Measurements from ENCODE around the gene PKNOX2. TPM values are rescaled to one million over a fixed set of nuclear protein-coding genes. Genes with fewer than 3 reads are reported as not detected.

PKNOX2 gene
- total RNA-seq, 1 donor from 2014 or later: 39.9 TPM

- no peak for DNase-seq (ENCODE audit: low spot score, unreplicated experiment)
- no peaks in the 10 kb centered on the region for H3K9me3 Mint-ChIP-seq (ENCODE audit: low read depth)
- H3K36me3 Mint-ChIP-seq (ENCODE audit: insufficient read depth): no peaks in the 10 kb centered on the region
- no peak overlapping the region for H3K27ac Mint-ChIP-seq
- peaks cover 4% of the 10 kb centered on the region for H3K4me1 Mint-ChIP-seq (ENCODE audit: low read depth)
- H3K4me3 Mint-ChIP-seq (ENCODE audit: low read depth): no peak overlapping the region
- TF ChIP-seq CTCF (IDR thresholded peaks at IDR 0.05; ENCODE audit: unreplicated experiment): no peak
- no peaks in the 10 kb centered on the region for H3K27me3 Mint-ChIP-seq
These were observed 117.5 kb downstream of the PKNOX2 start for GRCh38 chr11:125281831-125282595.

GRCh38 chr11:125282596-125282914 is 118.0 kb downstream of the PKNOX2 start:
- no peaks in the 10 kb centered on the region for H3K36me3 Mint-ChIP-seq (ENCODE audit: insufficient read depth)
- no peak overlapping the region for H3K27ac Mint-ChIP-seq
- no peaks in the 10 kb centered on the region for H3K27me3 Mint-ChIP-seq
- DNase-seq (ENCODE audit: low spot score, unreplicated experiment): no peak
- H3K9me3 Mint-ChIP-seq (ENCODE audit: low read depth): no peaks in the 10 kb centered on the region
- peaks cover 4% of the 10 kb centered on the region for H3K4me1 Mint-ChIP-seq (ENCODE audit: low read depth)
- TF ChIP-seq CTCF (IDR thresholded peaks at IDR 0.05; ENCODE audit: unreplicated experiment): no peak
- H3K4me3 Mint-ChIP-seq (ENCODE audit: low read depth): no peak overlapping the region

GRCh38 chr11:125284245-125284850 is 119.8 kb downstream of the PKNOX2 start:
- Mint-ChIP-seq H3K9me3 (ENCODE audit: low read depth) (no peaks in the 10 kb centered on the region), H3K4me1 (ENCODE audit: low read depth) (peaks cover 8% of the 10 kb centered on the region)

GRCh38 chr11:125285844-125286243 is 121.3 kb downstream of the PKNOX2 start:
- no peaks in the 10 kb centered on the region for H3K9me3 Mint-ChIP-seq (ENCODE audit: low read depth)
- no peaks in the 10 kb centered on the region for H3K27me3 Mint-ChIP-seq
- no peak for TF ChIP-seq CTCF (IDR thresholded peaks at IDR 0.05; ENCODE audit: unreplicated experiment)
- no peak overlapping the region for H3K27ac Mint-ChIP-seq
- H3K4me1 Mint-ChIP-seq (ENCODE audit: low read depth): peaks cover 16% of the 10 kb centered on the region
- peaks cover 1% of the 10 kb centered on the region for H3K36me3 Mint-ChIP-seq (ENCODE audit: insufficient read depth)
- DNase-seq (ENCODE audit: low spot score, unreplicated experiment): no peak
- H3K4me3 Mint-ChIP-seq (ENCODE audit: low read depth): no peak overlapping the region

More at GRCh38 chr11:125284245-125284850, 119.8 kb downstream of the PKNOX2 start:
- DNase-seq (ENCODE audit: low spot score, unreplicated experiment): no peak
- H3K27ac Mint-ChIP-seq: no peak overlapping the region
- H3K36me3 Mint-ChIP-seq (ENCODE audit: insufficient read depth): peaks cover under 1% of the 10 kb centered on the region
- no peak overlapping the region for H3K4me3 Mint-ChIP-seq (ENCODE audit: low read depth)
- H3K27me3 Mint-ChIP-seq: no peaks in the 10 kb centered on the region
- TF ChIP-seq CTCF (IDR thresholded peaks at IDR 0.05; ENCODE audit: unreplicated experiment): no peak

GRCh38 chr11:125286486-125286885 is 121.9 kb downstream of the PKNOX2 start:
- H3K4me1 Mint-ChIP-seq (ENCODE audit: low read depth): peaks cover 16% of the 10 kb centered on the region
- H3K9me3 Mint-ChIP-seq (ENCODE audit: low read depth): no peaks in the 10 kb centered on the region
- H3K27ac Mint-ChIP-seq: no peak overlapping the region
- H3K36me3 Mint-ChIP-seq (ENCODE audit: insufficient read depth): peaks cover 1% of the 10 kb centered on the region
- TF ChIP-seq CTCF (IDR thresholded peaks at IDR 0.05; ENCODE audit: unreplicated experiment): no peak
- no peak for DNase-seq (ENCODE audit: low spot score, unreplicated experiment)
- H3K27me3 Mint-ChIP-seq: no peaks in the 10 kb centered on the region
- H3K4me3 Mint-ChIP-seq (ENCODE audit: low read depth): no peak overlapping the region

Data from progenitor cell of endocrine pancreas (in vitro differentiated cells).